B cell (primary cell): Measurements from ENCODE around the gene WDR54.

Experiments used
- EZH2 ChIP-seq: IDR thresholded peaks from 2 replicates; pipeline ENCODE4 v1.6.1; 2012; ENCODE audit warnings: borderline replicate concordance, low read depth, mild to moderate bottlenecking, moderate library complexity, low read length; ENCODE audit not compliant: insufficient read depth, poor library complexity, severe bottlenecking
- TF ChIP-seq, protein P1 (sequence below): fragments of 200-600 bp; IDR thresholded peaks from one replicate; pipeline ENCODE4 v1.8.0; 2022; ENCODE audit warnings: antibody characterized with exemption, mild to moderate bottlenecking

DNA sequence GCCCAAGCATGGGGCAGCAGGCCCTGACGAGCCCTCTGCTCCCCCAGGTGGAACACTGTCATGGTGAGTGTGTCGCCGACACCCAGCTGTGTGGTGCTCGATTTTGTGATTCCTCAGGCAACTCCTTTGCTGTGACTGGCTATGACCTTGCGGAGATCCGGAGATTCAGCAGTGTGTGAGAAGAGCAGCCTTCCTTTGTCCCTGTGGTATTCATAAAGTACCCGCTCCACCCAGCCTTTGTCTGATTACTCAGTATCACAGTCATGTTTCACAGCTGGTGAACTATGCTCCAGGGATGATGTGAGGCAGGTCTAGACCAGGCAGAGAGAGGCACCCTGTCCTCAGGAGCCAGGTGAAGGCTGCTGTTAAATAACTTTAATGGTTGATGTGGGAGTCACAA lies 4.0 kb downstream of the WDR54 start:
- TF ChIP-seq, protein P1, sequence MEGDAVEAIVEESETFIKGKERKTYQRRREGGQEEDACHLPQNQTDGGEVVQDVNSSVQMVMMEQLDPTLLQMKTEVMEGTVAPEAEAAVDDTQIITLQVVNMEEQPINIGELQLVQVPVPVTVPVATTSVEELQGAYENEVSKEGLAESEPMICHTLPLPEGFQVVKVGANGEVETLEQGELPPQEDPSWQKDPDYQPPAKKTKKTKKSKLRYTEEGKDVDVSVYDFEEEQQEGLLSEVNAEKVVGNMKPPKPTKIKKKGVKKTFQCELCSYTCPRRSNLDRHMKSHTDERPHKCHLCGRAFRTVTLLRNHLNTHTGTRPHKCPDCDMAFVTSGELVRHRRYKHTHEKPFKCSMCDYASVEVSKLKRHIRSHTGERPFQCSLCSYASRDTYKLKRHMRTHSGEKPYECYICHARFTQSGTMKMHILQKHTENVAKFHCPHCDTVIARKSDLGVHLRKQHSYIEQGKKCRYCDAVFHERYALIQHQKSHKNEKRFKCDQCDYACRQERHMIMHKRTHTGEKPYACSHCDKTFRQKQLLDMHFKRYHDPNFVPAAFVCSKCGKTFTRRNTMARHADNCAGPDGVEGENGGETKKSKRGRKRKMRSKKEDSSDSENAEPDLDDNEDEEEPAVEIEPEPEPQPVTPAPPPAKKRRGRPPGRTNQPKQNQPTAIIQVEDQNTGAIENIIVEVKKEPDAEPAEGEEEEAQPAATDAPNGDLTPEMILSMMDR = no peak
- no peak for TF ChIP-seq EZH2
